NCI-H1694 (cell line): ENCODE measurements around the gene OR3A2.
"Not testable (repeated sequence)": the region's sequence is repeated elsewhere in the genome, so short reads cannot be mapped to it uniquely, and the experiment has no call there.

Experiments used
- DNase-seq: peaks from one replicate; lab custom pipeline; 2025; lab: John Stamatoyannopoulos, UW

OR3A2 gene

GRCh38 chr17:3293548-3293947 lies 92.6 kb downstream of the OR3A2 start:
- DNase-seq: not testable (repeated sequence)

GRCh38 chr17:3282901-3283300 lies 103.2 kb downstream of the OR3A2 start:
- no peak for DNase-seq

- DNase-seq: no peak
These were observed 110.0 kb downstream of the OR3A2 start for GRCh38 chr17:3276126-3276525.

- DNase-seq: no peak
These were observed 114.8 kb downstream of the OR3A2 start for GRCh38 chr17:3271072-3271848.

GRCh38 chr17:3260600-3260999 lies 125.5 kb downstream of the OR3A2 start:
- DNase-seq: no peak

GRCh38 chr17:3260163-3260562 lies 125.9 kb downstream of the OR3A2 start:
- DNase-seq: no peak

GRCh38 chr17:3256575-3256974 lies 129.5 kb downstream of the OR3A2 start:
- DNase-seq: no peak

GRCh38 chr17:3249013-3249412 lies 137.1 kb downstream of the OR3A2 start:
- DNase-seq: not testable (repeated sequence)

- DNase-seq: not testable (repeated sequence)
These were observed 141.3 kb downstream of the OR3A2 start for GRCh38 chr17:3244841-3245240.

GRCh38 chr17:3241044-3241443 lies 145.1 kb downstream of the OR3A2 start:
- not testable (repeated sequence) for DNase-seq

- not testable (repeated sequence) for DNase-seq
These were observed 147.4 kb downstream of the OR3A2 start for GRCh38 chr17:3238685-3239084.

GRCh38 chr17:3232300-3232699 lies 153.8 kb downstream of the OR3A2 start:
- DNase-seq: not testable (repeated sequence)
